ENCODE data around the gene XAB2.

XAB2 gene

DNA sequence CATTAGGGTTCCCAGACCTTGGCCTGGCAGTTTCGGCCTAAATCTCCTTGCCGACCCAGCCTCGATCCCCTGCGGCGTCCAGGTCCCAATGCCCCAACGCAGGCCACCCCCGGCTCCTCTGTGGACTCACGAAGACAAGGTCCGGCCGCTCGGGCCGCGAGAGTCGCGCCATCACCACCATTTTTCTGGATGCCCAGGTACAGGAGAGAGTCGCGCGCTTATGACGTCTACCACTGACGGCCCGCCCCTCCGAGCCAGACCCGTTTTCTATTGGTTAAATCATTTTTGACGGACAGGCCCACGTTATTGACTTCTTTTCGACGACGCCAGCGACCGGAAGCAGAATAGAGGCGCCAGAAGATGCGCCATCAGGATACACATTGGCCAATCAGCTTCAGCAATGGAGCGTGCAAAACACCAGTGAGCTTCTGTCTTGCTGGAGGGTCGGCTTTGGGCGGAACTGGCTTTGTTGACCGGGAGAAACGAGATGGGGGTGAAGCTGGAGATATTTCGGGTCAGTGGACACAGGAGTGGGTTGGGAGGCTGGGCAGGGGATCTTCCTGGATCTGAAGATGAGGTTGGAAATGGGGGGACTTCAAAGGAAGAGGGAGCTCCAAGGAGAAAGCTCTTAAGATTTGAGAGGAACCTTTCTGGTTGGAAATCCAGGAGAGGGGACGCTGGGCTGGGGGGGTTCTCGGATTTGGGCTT, at the start of gene XAB2, which contains the start of gene PET100:
Gene XAB2, minus strand, starts transcription at position 199 of the 708 bp plus-strand sequence. Its CDS starts 18 bp downstream, at position 181.
Gene PET100, plus strand, starts transcription at position 447 of the 708 bp plus-strand sequence. Its CDS starts 41 bp downstream, at position 488.
- peak; percentile 82 to 93 (median 84) for DNase-seq (ENCODE audit: low read depth in 2 of 3, low spot score in 2 of 3)

DNA sequence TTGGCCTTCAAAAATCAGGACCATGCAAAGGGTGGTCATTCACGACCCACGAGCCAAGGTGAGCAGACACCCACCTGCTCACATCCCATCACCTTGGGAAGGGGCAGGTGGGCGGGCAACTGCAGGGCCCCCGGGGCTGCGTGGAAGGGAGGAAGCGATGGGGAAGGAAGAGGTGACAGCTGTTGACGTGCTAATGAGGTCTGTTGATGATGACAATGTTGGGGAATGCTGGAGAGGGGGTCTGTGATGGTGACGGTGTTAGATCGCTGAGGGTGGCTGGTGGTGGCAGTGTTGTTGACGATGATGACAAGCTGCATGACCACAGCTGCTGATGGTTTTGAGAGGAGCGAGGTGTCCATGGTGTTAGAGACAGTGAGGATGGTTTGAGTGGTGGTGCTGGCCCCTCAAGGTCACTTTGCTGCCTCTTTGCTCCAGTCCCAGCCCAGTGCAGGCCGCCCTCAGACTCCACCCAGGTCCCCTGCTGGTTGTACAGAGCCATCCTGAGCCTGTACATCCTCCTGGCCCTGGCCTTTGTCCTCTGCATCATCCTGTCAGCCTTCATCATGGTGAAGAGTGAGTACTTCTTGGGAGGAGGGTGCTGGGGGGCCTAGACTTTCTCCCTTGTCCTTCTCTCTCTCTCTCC, 48.4 kb upstream of the XAB2 start:
- DNase-seq (ENCODE audit: low read depth in 2 of 3, low spot score in 2 of 3) = no peak

DNA sequence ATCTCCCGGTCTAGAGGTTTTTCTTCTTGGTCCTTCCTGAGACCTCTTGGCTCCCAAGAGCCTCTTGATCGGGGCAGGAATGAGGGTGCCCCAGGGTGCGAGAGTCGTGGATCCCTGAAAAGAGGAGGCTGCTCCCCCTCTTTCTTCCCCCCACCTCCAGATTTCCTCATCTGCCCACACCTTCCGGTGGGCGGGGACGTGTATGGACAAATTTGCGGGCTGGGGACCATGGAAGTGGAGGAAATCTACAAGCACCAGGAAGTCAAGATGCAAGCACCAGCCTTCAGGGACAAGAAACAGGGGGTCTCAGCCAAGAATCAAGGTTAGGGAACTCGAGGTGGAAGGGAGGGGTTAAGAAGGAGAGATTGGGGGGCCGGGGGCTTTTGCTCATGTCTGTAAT, 47.5 kb upstream of the XAB2 start, which contains the start of gene MCEMP1:
Gene MCEMP1, plus strand, starts transcription at position 237 of the 400 bp plus-strand sequence. Its CDS starts 31 bp downstream, at position 268.
- DNase-seq (ENCODE audit: low read depth in 2 of 3, low spot score in 2 of 3) = no peak

DNA sequence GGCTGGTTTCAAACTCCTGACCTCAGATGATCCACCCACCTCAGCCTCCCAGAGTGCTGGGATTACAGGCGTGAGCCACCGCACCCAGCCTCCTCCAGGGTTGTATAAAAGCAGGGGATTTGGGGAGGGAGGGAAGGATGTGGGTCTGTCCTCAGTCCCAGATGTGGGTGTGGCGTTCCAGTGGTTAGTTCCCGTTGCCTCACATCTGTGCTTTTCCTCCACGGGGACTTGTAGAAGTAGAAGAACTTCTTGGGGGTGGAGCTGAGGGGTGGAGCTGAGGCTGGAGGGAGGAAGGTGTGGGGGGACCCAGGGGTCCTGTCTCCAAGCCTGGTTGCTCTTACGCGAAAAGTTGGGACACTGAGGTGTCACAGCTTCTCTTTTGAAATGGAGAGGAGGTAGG, 47.0 kb upstream of the XAB2 start:
- DNase-seq (ENCODE audit: low read depth in 2 of 3, low spot score in 2 of 3) = no peak

DNA sequence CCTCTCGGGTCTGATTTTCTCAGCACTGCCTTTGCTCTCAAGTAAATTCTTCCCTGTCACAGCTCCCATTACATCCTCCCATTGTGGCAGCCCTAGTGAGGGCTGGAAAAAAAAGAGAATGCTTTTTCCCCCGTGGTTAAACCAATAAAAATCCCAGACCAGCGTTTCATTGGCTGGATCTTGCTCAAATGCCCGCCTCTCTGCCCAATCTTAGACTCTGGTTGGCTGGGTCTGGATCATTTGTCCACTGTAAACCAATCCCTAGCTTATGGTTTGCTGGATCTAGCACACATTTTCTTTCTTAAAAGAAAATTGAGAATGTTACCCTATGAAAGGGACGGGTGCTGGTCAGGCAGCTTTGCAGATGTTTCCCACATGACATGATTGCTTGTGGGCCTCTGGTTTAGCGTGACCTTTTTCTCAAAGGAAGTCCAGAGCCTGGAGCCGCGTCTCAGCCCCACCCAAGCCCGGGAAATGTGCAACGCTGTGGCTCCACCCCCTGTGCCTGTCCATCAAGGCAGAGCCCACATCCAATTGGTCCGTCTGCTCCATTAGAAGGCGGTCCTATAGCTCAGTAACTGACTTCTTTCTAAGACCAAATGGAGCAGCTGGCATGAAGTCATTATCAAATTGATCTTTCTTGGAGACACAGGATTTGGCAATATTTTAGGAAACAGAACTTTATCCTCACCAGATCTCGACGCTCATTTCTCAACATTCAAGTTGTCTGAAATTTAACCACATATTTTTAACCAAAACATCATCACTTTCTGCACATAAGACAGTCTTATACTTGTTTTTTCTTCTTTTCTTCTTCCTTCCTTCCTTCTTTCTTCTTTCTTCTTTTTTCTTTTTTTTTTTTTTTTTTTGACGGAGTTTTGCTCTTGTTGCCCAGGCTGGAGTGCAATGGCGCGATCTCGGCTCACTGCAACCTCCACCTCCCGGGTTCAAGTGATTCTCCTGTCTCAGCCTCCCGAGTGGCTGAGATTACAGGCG, 45.0 kb upstream of the XAB2 start:
- DNase-seq (ENCODE audit: low read depth in 2 of 3, low spot score in 2 of 3) = no peak

DNA sequence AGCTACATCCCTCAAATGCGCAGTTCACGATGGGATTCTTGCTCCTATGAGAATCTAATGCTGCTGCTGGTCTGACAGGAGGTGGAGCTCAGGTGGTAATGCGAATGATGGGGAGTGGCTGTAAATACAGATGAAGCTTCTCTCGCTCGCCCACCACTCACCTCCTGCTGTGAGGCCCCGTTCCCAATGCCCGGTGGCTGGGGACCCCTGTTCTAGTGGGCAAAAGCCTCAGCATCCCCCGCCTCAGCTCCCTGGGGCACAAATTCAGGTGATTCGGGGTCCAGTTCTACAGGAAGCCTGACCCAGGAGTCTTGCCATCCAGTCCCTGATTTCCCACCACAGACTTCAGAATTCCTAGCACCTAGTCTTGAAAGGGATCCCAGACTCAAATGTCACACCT, 43.2 kb upstream of the XAB2 start:
- no peak for DNase-seq (ENCODE audit: low read depth in 2 of 3, low spot score in 2 of 3)

DNA sequence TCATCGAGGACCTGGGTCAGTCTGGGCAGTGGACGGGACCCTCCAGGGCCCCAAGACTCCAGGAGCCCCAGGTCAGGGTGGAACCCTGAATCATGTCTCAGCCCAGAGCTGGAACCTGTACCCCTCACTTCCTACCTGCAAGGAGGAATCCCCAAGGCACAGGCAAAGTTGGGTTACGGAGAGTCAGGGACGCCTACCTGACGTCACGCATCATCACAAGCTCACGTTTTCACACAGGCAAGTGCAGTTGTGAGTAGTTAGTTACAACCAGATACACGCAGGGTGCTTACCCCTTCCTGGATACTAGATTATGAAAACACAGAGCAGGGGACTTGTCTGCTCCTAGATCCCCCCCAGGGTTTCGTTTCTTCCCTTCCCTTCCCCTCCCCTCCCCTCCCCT, 41.4 kb upstream of the XAB2 start:
- DNase-seq (ENCODE audit: low read depth in 2 of 3, low spot score in 2 of 3) = no peak

DNA sequence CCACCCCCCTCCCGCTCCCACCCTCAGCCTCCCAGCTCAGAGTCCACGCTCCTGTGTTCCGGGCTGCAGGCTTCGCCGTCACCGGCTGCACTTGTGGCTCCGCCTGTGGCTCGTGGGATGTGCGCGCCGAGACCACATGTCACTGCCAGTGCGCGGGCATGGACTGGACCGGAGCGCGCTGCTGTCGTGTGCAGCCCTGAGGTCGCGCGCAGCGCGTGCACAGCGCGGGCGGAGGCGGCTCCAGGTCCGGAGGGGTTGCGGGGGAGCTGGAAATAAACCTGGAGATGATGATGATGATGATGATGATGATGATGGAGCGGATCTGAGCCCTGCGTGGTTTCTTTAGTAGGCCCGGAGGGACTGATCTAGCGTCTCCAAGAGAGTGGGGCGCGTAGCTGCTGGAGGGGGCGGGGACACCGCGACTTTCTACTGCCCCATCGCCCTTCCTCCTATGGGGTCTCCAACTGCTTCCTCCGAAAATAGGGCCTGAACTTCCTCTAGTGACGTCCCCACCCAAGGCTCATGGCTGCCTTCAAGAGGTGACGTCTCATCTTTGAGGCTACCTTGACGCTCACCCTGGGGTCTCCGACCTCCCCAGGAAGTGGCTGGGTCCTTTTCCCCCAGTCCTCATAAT, 40.9 kb upstream of the XAB2 start:
- DNase-seq (ENCODE audit: low read depth in 2 of 3, low spot score in 2 of 3) = no peak

DNA sequence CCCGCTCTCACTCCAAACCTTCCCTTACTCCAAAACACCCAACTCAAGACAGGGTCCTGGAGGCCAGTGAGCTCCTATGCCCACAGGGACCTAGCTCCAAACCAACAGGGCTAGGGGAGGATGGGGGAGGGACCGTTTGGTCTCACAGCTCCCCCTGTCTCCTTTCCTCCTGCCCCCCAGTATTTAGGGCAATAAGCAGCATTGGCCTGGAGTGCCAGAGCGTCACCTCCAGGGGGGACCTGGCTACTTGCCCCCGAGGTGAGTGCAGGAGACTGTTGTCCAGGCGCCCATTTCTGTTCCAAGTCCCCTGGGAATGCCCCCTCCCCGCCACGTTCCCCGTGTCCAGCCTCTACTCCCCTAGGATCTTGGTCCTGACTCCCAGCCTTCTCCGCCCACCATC, 40.3 kb upstream of the XAB2 start:
- no peak for DNase-seq (ENCODE audit: low read depth in 2 of 3, low spot score in 2 of 3)

DNA sequence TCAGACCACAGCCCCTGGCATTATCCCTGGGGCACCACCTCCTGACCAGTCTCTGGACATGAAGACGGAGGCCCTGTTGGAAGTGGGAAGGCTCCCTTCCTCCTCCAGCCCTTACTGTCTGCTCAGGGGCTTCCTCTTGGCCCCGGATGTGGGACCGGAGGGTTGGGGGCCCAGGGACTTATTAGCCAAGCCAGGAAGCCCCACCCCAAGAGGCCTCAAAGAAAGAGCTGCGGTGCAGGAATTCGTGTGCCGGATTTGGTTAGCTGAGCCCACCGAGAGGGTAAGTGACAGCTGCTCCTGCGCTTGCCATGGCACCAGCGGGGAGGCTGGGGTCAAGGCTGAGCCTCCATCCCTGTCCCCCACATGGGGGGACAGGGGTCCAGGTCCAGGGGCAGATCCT, 39.5 kb upstream of the XAB2 start, which contains the start of gene RETN:
Gene RETN, plus strand, starts transcription at position 208 of the 400 bp plus-strand sequence. CDS start 278 bp downstream, outside the sequence.
- DNase-seq (ENCODE audit: low read depth in 2 of 3, low spot score in 2 of 3) = no peak

DNA sequence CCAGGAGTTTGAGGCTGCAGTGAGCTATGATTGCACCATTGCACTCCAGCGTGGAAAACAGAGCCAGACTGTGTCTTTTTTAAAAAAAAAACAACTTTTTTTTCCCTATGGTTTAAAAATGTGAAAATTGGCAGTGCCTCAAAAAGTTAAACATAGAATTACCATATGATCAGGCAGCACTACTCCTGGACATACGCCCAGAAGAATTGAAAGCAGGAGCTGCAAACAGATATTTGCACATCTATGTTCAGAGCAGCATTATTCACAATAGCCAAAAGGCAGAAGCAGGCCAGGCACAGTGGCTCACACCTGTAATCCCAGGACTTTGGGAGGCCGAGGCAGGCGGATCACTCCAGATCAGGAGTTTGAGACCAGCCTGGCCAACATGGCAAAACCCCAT, 35.7 kb upstream of the XAB2 start:
- no peak for DNase-seq (ENCODE audit: low read depth in 2 of 3, low spot score in 2 of 3)

DNA sequence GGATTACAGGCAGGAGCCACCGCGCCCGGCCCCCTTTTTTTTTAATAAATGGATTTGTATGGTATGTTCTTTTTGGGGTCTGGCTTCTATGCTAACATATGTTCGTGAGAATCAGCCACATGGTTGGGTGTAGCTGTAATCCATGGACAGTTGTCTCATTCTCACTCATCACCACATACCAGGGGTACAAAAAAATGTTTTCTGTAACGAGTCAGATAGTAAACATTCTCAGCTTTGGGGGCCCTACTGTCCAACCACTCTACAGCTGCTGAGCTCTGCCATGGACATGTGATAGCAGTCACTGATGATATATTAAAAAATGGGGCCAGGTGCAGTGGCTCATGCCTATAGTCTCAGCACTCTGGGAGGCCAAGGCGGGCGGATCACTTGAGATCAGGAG, 34.4 kb upstream of the XAB2 start:
- no peak for DNase-seq (ENCODE audit: low read depth in 2 of 3, low spot score in 2 of 3)

DNA sequence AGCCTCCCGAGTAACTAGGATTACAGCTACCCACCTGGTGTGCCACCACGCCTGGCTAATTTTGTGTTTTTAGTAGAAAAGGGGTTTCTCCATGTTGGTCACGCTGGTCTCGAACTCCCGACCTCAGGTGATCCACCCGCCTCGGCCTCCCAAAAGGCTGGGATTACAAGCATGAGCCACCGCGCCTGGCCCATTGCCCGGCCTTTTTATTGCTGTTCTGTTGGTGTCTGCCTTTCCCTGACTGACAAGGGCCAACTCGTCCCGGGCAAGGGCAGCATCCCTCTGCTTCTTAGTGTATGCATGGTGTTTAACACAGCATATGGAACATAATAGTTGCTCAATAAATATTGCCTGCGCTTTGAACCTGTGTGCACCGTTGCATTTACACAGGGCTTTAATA, 33.3 kb upstream of the XAB2 start:
- no peak for DNase-seq (ENCODE audit: low read depth in 2 of 3, low spot score in 2 of 3)

DNA sequence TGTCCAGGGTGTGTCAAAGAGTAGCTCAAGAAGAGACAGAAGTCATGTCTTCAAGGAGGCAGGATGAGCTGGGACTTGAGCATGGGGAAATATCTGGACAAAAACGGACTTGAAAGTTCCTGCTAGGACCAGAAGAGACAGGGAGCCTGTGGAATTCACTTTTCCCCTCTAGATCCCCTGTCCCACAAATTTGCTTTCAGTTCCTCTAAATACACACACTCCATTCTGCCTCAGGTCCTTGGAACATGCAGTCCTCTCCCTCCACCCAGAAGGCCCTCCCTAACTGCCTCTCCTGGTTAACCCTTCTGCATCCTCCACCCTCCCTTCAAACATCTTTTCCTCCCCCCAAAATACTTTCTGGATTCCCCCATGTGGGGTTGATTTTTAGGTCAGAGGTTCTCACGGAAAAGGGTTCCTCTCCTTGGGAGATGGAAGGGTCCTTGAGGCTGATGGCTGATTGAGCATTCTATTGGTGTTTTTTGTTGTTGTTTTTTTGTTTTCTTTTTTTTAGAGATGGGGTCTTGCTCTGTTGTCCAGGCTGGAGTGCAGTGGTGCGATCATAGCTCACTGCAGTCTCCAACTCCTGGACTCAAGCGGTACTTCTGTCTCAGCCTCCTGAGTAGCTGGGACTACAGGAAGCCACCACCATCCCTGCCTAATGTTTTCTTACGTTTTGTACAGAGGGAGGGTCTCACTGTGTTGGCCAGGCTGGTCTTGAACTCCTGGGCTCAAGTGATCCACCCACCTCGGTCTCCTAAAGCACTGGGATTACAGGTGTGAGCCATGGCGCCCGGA, 32.6 kb upstream of the XAB2 start:
- no peak for DNase-seq (ENCODE audit: low read depth in 2 of 3, low spot score in 2 of 3)

DNA sequence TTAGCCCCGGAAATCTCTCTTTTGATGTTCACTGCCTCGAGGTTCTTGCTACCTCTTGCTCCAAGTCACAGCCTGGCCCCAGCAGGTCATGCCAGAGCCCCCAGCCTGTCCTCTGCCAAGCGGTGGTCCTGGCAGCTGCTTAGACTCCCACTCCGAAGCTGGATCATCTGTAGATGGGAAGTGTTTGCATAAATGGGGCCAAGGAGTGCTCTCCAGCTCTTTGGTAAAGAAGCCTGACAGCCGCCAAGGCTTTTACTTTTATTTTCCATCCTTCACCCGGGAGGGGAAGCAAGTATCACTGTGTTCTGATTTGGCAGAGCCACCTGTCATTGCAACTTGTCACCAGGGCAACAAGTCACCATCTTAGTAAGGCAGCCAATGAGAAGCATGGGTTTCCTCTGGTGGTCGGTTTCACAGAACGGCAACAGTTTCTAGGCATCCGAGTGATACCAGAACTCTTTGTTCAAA, 28.9 kb upstream of the XAB2 start:
- no peak for DNase-seq (ENCODE audit: low read depth in 2 of 3, low spot score in 2 of 3)

DNA sequence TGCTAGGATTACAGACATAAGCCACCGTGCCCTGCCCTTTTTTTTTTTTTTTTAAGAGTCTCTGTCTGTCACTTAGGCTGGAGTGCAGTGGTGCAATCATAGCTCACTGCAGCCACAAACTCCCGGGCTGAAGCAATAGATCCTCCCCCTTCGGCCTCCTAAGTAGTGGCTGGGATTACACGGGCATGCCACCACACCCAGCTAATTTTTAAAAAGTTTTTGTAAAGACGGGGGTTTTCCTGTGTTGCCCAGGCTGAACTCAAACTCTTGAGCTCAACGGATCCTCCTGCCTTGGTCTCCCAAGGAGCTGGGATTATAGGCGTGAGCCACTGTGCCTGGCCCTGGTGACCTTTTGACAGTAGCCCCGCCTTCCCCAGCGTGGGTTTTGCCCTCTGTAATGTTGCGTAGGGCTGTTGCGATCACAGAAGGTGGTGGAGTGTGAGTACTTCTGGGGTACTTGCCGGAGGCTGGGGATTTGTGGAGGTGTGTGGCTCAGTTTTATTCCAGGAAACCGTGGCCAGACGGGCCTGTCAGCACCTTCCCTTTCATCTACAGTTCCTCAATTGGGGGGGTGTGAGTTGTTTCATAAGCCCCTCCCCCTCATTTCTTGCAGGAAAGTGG, 27.9 kb upstream of the XAB2 start:
- DNase-seq (ENCODE audit: low read depth in 2 of 3, low spot score in 2 of 3) = no peak

DNA sequence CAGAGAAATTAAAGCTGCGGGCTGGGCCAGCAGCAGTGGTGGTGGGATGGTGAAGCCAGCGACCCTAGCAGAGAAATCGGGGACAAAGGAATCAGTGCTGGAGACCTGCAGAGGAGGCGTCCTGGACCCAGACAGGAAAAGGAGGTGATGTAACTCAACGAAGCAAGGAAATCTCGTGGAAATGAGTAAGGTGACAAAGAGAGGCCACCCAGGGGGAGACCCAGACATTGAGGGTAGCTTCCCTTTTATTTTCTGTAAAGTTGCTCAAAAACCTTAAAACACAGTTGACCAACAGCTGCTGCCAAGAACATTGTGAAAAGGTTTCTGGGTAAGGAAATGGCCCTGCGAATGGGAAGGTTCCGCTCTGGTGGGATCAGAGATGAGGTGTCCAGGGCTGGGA, 26.2 kb upstream of the XAB2 start:
- DNase-seq (ENCODE audit: low read depth in 2 of 3, low spot score in 2 of 3) = no peak

DNA sequence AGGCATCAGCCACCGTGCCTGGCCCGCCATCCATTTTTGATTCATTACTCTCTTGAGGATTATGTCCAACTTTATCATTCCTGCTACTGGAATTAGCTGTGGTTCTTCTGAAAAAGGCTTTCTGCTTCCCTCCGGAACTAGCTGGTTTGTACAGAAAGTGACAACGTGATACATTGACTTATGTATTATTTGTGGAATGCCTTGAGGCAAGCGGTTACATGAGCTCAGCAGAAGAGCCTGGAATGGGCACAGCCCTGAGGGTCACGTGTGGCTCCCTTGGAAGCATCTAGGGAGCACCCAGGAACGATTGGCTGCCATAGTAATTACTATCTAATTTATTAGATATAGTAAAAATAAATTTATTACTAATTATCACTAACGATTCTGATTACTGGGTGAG, 25.1 kb upstream of the XAB2 start:
- no peak for DNase-seq (ENCODE audit: low read depth in 2 of 3, low spot score in 2 of 3)

DNA sequence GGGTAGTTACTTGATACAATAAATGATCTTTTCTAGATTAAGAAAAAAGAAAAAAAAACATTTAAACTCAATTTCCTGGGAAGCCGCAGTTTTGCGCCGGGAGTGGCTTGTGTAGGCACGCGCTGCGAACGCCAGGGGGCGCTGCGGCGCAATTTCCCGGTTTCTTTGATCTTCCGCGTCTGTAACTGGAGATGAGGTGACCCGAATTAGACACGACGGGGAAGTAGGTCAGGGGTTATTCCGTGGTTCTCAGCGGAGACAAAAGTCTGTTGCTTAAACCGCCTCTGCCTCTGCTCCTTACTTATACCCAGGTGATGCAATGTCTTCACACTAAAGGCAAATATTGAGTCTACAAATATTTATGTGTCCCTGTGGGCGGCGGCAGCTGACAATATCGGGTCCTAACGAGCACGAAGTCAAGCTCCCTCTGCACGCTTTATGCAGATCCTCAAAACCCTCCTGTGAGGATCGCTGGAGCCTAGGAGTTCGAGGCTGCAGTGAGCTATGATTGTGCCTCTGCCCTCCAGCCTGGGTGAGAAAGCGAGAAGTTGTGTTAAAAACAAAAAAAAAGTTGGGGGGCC, 22.8 kb upstream of the XAB2 start:
- peak; percentile 62 to 92 (median 90) for DNase-seq (ENCODE audit: low read depth in 2 of 3, low spot score in 2 of 3)
